ENCODE data around the gene GRM8.
"Not testable (repeated sequence)": the region's sequence is repeated elsewhere in the genome, so short reads cannot be mapped to it uniquely, and the experiment has no call there.

The GRM8 gene

DNA sequence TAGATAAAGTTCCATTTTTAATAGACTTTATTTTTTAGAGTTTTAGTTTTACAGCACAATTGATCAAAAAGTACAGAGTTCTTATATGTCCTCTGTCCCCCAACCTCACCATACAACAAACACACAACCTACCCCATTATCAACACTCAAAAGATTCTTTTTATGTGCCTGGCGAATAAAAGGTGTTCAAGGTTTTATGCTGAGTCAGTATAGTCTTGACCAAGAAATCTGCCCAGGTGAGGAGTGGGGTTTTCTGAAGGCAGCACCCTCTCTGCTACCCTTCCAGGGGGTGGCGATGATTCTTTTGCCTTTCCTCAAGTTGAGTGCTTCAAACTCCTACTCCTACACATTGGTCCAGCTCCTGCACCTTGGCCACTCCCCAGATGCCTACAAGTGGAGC, 222.9 kb downstream of the GRM8 start:
- DNase-seq (ENCODE audit: low read depth in 2 of 2) = no peak

DNA sequence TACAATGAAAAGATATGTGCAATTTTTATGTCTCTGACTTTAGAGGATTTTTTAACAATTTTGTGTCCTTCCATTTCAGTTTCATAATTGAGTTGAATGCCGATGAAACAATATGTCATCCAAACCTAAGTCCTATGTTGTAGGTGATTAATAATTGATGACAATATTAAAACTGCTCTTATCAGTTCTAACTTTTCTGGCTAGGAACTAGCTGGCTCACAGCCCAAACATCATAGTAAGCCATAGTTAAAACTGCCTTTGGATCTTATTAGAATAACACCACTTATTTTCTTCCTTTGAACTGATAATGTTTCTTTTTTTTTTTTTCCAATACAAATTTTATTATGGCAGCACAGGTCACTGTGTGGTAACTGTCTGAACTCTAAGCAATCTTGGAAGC, 230.9 kb downstream of the GRM8 start:
- no peak for DNase-seq (ENCODE audit: low read depth in 2 of 2)

DNA sequence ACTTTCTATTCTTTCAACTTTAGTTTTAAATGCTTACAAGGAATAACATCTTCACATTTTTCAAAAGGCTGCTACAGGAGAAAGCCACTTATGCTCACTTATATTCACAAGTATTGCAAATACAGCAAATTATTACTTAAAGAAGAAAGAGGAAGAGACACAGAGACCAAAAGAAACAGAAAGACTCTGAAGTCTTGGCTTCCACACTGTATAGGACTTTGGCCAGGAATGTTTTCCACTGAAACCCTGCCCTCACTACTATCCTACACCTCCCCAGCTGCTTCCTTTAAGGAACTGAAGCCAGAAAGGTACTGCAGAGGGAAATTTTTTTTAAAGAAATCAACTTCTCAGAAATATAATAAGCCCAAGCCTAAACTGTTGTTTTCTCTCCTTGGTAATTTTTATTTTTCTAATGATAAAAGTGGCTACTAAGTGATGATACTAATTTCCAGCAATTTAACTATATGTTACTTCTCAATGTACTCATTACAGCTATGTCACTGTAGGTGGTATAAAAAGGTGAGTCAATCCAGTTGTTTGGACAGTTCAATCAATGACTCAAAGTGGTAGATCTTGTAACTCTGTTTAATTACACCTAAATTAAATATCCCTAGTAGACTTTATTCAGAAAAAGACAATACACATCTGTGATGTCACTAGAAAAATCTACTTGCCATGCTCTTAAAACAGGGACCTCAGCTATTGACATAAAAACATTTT, 231.6 kb downstream of the GRM8 start:
- DNase-seq (ENCODE audit: low read depth in 2 of 2) = no peak

DNA sequence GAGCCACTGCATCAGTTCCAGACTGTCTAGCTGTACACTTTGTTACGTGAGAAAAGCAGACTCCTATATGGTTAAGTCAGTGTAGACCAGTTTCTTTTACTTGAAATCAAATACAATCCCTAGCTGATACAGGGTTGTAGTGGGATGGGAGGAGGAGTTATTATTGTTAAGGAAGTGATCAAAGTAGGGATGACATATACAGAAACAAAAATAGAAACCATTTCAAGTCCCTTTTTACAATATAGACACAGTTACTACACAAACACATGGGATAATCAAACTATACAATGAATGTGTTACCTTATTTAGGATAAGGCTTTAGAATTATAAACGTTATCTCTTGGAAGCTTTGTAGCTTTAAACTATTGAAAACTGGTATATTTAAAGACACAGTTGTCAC, 233.9 kb downstream of the GRM8 start:
- DNase-seq (ENCODE audit: low read depth in 2 of 2) = no peak

DNA sequence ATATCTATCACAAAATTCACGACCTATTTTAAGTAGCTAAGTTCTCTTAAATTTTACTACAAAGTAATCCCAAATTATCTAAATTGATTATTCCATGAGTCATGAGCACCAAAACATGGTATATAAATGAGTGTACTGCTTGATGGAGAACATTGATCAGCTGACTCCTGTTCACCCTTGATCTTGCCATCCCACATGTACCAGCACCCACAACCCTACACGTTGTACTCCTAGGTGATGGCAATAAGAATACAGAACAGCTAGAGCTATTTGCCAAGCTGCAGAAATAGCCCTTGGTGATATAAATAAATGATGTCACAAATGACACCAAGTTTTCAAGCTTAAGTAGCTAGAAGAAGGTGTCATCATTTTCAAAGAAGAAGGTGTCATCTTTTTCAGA, 235.5 kb downstream of the GRM8 start:
- DNase-seq (ENCODE audit: low read depth in 2 of 2) = no peak

DNA sequence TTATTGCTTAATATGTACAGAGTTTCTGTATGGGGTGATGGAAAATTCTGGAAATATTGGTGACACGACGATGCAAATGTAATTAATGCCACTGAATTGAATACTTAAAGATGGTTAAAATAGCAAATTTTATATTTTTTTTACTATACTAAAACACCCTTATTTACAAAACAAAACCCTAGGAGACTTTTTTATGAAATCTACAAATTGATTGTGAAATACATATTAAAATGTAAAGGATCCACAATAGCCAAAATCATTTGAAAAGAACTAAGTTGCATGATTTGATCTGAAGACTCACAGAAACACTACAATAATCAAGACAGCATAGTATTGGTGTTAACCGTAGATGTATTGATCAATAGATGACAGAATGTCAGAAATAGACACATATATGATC, 252.0 kb downstream of the GRM8 start:
- DNase-seq (ENCODE audit: low read depth in 2 of 2) = no peak

DNA sequence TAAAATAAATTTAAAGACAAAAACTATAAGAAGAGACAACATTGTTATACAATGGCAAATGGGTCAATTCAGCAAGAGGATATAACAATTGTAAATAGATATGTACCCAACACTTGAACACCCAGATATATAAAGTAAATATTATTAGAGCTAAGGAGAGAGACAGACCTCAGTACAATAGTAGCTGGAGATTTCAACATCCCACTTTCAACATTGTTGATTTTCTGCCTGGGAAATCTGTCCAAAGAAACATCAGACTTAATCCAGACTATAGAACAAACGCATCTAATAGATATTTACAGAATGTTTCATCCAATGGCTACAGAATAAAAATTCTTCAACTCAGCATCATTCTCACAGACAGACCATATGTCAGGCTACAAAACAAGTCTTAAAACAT, 256.1 kb downstream of the GRM8 start:
- DNase-seq (ENCODE audit: low read depth in 2 of 2) = no peak

DNA sequence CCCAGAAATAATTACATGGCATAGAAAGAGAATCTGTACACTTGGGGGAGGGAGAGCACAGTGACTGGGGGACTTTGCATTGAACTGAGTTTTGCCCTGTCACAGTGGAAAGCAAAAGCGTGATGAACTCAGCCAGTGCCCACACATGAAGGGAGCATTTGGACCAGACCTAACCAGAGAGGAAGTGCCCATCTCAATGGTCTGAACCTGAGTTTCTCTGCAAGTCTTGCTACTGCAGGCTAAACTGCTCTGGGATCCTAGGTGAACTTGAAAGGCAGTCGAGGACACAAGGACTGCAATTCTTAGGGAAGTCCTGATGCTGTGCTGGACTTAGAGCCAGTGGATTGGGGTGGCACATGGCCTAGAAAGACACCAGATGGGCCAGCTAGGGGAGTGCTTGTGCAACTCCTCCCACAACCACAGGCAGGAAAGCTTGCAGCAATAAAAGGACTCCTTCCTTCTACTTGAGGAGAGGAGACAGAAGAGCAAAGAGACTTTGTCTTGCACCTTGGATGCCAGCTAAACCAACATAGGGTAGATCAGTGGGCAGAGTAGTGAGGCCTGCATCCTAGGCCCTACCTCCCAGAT, 259.0 kb downstream of the GRM8 start:
- no peak for DNase-seq (ENCODE audit: low read depth in 2 of 2)

DNA sequence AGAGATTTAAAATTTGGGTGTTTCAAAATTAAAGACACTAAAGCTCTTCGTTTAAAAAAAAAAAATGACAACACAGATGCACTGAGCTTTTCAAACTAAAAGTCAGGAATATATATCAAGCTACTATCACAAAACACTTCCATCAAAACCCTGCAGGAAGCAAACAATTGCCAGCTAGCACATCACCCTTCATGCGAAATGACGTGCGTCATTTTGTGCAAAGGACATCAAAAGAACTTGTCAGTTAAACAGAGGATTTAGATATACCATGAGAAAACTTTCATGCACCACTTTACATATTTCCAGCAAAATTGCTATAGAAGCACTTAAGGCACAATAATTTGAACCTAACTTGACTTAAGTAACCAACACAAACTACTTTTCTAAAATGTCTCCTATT, 264.7 kb downstream of the GRM8 start:
- no peak for DNase-seq (ENCODE audit: low read depth in 2 of 2)

DNA sequence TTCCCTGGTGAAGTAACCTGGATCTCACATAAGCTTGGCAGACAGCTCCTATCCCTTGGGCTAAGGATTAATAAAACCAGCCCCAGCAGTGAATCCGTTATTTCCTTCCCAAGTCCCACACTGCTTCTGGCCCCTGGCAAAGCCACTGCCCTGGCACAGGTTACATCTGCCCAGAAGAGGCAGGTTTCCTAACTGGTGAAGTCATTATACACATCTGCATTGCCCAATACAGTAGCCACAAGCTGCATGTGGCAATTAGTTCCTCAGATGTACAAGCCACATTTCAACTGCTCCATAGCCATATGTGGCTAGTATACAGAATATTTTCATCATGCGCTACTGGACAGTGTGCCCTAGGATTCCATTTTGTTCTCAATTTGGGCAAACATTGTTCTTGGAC, 273.0 kb downstream of the GRM8 start:
- DNase-seq (ENCODE audit: low read depth in 2 of 2) = no peak

DNA sequence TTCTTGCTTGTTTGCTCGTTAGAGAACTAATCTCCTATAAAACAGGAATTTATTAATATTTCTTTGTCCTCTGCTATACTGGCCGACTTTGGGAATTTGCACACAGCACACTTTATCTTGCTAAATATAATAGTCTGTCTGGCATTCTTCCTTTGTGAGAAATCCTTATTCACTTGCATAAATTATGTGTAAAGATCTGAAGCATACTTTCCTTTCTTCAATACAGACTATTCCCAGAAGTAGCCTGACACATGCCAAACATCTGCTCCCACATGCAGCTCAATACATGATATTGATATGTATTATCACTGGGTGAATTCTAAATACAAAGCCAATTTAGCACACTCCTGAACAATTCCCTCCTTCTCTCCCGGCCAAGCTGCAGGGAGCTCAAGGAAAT, 273.9 kb downstream of the GRM8 start:
- DNase-seq (ENCODE audit: low read depth in 2 of 2) = no peak

DNA sequence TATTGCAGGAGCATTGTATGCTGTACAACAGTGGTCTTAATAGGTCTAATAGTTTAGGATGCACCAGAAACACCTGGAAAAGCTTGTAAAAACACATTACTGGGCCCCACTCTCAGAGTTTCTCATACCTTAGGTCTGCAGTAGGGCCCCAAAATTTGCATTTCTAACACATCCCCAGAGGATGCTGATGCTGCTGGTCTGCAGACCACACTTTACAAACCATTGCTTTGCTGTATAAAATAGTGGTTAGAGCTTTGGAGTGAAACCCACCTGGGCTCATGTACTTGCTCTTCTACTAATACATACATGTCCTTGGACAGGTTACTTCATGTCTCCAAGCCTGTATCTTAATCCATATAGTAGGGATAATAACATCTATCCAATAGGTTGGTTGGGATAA, 279.7 kb downstream of the GRM8 start:
- no peak for DNase-seq (ENCODE audit: low read depth in 2 of 2)

DNA sequence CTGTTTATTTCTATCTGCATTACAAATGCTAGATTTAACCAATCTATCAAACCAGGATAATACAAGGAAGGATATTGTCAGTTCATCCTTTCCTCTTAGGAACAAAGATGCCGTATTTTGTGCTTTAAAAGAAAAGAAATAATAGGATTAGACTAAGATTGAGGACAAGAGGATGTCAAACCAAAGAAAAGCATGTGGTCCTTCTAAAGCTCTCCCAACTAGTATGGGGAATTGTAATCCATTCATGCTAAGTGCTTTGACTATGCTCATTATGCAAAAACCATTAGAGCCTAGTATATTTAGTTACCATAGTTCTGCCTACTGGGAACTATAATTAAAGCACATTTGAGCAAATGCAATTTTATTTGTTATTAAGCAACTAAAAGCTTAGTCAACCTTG, 280.2 kb downstream of the GRM8 start:
- no peak for DNase-seq (ENCODE audit: low read depth in 2 of 2)

DNA sequence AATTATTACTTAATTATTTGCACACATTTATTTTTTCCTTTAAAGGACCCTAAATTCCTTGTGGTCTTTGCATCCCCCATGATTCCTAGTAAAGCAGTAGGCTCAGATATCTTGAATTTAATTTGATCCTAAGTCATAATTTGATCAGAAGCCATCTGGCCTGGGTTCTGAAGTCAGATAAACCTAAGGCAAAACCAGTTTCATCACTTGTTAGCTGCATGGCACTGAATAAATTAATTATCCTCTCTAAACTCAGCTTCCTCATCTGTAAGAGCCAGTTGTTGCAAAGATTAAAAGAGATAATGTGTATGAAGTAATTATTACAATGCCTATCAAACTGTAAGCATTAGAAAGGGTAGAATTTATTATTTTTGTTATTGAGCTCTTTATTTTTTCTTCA, 293.1 kb downstream of the GRM8 start:
- no peak for DNase-seq (ENCODE audit: low read depth in 2 of 2)

DNA sequence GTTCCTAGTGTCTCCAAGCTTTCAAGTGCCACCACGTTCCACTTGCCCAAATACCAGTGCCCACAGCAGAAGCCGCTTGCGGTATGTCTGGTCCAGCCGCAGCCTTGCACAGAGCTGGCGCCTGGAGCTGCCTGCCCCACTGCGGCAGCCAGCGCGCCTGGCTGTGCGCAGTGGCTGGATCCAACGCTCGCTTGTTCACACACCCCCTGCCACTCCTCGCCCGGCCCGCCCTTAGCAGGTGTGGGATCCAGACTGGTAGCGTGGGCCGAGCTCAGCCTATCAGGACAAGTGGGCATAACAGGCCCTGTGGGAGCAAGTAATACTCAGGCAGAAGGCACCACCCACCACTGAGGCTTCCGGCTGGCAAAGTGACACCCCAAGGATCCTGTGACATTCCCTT, 294.4 kb downstream of the GRM8 start:
- DNase-seq (ENCODE audit: low read depth in 2 of 2) = no peak

DNA sequence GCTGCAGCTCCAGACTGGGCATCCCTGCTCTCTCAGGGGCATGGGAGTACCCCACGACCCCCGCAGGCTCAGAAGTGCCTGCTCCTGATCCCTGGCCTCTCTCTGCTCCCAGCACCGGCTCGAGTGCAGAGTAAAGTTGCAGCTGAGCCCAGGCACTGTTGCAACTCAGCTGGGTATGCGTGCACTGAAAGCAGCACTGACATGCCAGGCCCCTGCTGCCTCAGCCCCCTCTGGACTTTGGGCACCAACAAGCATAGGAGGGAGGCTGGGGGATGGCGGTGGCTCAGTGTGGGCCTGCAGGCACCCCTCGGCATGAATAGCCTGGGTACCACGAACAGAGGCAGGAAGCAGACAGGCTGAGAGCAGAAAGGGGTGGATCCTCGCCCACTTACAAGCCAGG, 295.3 kb downstream of the GRM8 start:
- DNase-seq (ENCODE audit: low read depth in 2 of 2) = no peak

DNA sequence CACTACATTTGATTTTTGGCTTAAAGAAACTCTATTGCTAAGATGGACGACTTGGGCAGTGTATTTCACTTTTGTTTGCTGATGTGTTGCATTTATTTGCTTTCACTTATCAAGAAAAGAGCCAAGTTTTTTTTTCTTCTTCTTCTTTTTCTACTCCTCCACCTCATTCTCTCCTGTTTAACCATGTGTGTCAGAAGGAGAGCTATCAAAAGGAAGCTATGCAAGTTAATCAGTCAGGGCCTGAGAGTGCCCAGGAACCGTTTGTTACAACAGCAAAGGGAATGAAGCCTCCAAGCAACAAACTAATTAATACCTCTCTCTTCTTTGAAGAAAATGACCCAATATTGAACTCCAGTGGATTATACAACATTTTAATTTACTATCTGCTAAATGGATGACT, 299.3 kb downstream of the GRM8 start:
- no peak for DNase-seq (ENCODE audit: low read depth in 2 of 2)

DNA sequence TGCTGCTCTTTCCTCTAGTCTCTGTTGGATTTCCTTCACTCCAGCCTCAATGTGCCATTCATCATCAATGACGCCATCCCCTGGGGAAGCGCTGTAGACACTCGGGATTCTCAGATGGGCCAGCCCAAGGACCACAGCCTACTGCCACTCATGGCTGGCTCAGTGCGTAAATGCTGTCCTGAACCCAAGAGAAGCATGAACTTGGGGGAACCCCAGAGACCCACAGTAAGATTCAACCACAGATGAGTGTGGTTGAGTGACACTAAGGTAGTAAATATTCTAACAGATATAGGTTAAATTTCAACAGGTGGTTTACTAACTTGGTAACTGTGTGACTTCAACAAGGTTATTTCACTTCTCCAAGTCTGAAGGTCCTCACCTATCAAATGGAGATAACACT, 304.1 kb downstream of the GRM8 start:
- no peak for DNase-seq (ENCODE audit: low read depth in 2 of 2)

DNA sequence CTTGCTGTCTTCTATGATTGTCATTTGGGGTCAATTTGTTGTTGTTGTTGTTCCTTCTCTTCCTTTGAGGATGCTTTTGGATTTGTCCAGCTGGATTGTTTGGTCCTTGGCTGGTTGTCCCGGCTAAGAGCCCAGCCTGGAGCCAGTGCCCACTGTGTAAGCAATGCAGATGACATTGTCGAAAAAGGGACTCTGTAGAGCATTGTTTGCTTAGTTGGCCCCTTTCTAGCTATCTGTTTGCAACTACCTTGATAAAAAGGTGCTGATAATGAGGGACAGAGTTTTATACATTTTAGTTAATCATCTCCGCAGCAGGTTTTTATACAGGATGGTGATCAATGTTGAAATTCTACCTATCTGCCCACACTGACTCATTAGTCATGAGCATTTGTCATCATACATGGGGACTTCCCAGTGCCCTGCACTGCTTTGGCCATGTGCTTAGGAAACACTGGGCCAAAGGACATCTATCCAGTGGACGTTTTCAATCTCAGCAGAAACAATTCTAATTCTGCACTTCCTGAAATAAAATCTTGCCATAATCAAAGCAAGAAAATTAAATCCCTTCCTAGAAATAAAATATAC, 311.9 kb downstream of the GRM8 start:
- DNase-seq (ENCODE audit: low read depth in 2 of 2) = no peak

DNA sequence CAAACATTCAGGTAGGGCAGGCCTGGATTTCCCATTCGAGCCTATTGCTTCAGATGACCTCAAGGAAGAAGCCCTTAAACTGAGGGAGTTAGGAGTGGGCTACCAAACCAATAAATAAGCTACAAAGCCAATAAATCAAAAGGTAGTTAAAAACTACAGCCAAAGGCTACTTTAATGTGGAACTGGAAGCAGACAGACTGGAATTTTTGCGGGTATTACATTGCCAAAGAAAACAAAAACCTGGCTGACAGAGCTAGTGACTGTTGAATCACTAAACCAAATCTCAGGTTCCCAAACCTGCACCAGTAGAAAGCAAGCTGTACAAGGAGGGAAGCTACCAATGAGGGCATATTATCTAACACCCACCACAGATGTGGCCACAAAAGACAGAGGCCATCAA, 315.6 kb downstream of the GRM8 start:
- no peak for DNase-seq (ENCODE audit: low read depth in 2 of 2)

DNA sequence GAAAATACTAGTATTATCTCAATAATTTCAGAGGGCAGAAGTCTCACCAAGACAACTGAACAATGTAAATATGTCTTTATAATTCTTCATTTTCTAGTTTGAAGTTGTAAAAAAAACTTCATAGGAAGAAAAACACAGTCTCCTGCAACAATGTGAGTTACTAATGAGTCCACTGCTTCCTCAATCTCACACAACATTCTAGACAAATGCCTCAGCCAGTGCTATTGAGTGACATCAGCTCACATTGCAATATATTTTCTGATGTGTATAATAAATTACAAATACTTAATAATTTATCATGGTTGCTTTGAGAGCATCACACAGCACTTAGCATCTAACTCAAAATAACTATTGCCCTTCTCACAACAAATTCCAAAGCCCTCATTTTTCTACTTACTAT, 321.2 kb downstream of the GRM8 start:
- no peak for DNase-seq (ENCODE audit: low read depth in 2 of 2)

DNA sequence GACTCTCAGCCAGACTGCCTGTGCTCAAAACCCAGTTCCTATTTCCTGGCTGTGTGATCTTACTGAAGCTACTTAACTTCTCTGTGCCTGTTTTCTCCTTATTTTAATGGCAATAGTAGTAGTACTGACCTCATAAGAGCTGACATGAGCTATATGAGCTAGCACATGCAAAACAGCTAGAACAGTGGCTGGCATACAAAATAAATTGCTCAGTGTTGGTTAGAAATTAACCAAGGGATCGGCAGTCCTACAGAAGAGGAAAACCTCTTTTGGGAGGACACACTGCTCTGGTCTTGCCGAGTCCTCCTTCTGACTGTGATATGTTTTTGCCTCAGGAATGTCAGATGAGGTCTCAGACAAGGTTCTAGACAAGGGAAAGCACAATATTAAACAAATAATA, 322.6 kb downstream of the GRM8 start:
- no peak for DNase-seq (ENCODE audit: low read depth in 2 of 2)

DNA sequence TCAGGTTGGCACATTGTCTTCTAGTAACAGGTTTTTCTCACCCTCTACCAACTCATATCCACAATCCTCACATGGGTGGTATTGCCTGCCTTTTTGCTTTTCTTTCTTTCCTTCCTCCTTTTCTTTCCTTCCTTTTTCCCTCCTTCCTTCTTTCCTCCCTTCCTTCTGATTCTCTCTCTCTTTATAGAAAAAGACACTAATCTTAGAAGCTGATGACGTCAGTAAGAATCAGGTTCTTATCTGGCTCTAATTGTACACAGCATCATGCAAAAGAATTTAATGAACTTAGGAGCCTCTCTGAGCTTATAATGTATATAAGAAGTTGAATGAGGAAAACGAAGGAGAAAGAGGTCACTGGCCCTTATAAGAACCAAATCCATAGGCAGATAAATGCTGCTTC, 328.3 kb downstream of the GRM8 start:
- no peak for DNase-seq (ENCODE audit: low read depth in 2 of 2)

DNA sequence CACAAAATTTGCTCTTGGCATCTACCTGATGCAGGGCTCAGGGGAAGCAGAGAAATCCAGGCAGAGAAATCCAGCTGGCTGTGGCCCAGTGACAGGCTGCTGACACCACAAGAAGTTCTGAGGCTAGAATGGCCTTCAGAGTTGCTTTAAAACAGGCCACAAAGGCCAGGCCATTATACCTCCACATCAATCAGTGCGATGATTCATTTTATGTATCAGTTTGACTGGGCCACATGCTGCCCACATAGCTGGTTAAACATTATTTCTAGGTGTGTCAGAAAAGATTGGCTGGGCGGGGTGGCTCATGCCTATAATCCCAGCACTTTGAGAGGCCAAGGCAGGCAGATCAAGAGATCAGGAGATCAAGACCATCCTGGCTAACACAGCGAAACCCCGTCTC, 341.1 kb downstream of the GRM8 start:
- DNase-seq (ENCODE audit: low read depth in 2 of 2) = not testable (repeated sequence)
